Spleen (tissue), 7 donors: ENCODE results near the gene JMJD1C.

Source experiments
- POLR2A ChIP-seq, 3 donors: fragments of 450-650 bp; IDR thresholded peaks; one replicate each; pipeline ENCODE4 v1.5.1; 2017; ENCODE audit warnings: antibody characterized with exemption in 3 of 3, mild to moderate bottlenecking in 1 of 3
- POLR2AphosphoS5 ChIP-seq, 3 donors: sonication (generic); formaldehyde crosslinking; IDR thresholded peaks; one replicate each; pipeline ENCODE4 v1.5.1; 2017; ENCODE audit warnings: antibody characterized with exemption in 3 of 3
- TF ChIP-seq, protein P1 (sequence below), 11 experiments: fragments of 200-600 bp in 7 of 11; fragments of 450-650 bp in 4 of 11; sonication (generic) in 4 of 11; IDR thresholded peaks in 8 of 11; conservative IDR thresholded peaks in 3 of 11; 1 replicate in 7 of 11; 2 replicates in 4 of 11; pipeline versions ENCODE4 v1.4.0 to v1.8.0; 2016 to 2021; ENCODE audit warnings: antibody characterized with exemption in 11 of 11, inconsistent platforms in 4 of 11, mild to moderate bottlenecking in 1 of 11
- donor health status: DM: no; HTN: no; CAD: no; lungs with moderate emphysema.
- donor health status: DM: no; HTN: no; CAD: no.
- donor health status: DM: no; HTN: no; CAD: no.

DNA sequence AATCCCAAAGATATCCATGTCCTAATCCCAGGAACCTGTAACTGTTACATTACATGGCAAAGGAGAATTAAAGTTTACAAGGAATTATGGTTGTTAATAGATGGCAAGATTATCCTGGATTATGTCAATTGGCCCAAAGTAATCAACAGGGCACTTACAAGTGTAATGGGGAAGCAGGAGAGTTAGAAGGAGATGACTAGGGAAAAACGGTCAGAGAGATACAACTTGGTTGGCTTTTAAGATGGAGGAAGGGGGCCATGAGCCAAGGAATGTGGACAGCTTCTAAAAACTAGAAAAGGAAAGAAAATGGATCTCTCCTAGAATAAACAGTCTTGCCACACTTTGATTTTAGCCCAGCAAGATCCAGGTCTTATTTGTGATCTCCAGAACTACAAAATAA, 3.3 kb downstream of the JMJD1C start:
- TF ChIP-seq, protein P1, sequence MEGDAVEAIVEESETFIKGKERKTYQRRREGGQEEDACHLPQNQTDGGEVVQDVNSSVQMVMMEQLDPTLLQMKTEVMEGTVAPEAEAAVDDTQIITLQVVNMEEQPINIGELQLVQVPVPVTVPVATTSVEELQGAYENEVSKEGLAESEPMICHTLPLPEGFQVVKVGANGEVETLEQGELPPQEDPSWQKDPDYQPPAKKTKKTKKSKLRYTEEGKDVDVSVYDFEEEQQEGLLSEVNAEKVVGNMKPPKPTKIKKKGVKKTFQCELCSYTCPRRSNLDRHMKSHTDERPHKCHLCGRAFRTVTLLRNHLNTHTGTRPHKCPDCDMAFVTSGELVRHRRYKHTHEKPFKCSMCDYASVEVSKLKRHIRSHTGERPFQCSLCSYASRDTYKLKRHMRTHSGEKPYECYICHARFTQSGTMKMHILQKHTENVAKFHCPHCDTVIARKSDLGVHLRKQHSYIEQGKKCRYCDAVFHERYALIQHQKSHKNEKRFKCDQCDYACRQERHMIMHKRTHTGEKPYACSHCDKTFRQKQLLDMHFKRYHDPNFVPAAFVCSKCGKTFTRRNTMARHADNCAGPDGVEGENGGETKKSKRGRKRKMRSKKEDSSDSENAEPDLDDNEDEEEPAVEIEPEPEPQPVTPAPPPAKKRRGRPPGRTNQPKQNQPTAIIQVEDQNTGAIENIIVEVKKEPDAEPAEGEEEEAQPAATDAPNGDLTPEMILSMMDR (IDR thresholded peaks at IDR 0.05 in 8 of 11, conservative IDR thresholded peaks at IDR 0.05 in 3 of 11), result no peak
- TF ChIP-seq POLR2A (IDR thresholded peaks at IDR 0.05), result no peak
- TF ChIP-seq POLR2AphosphoS5 (IDR thresholded peaks at IDR 0.05), result no peak
